Pancreas (tissue), 10 donors: ENCODE measurements around the gene CDH4. TPM values are rescaled to one million over a fixed set of nuclear protein-coding genes. Genes with fewer than 3 reads are reported as not detected.

Experiments used
- ATAC-seq, 4 donors: fragments of 200-7000 bp; cut with Tn5 transposase; one replicate each; pipeline versions ENCODE4 v1.8.0 to v1.9.1; 2020; ENCODE audit warnings: mild to moderate bottlenecking in 4 of 4, moderate library complexity in 4 of 4
- DNase-seq, 6 donors: peaks; one replicate each; pipeline ENCODE4 v3.0.0-alpha.2; 2020
- FAIRE-seq: peaks from 2 replicates; lab custom pipeline; 2012; peaks lifted over from hg19 to GRCh38; lab: Jason Lieb, UNC
- H3K27ac ChIP-seq, 4 donors: fragments of 200-600 bp; sonication (generic); 1 replicate in 3 of 4; 2 replicates in 1 of 4; pipeline versions ENCODE4 v1.5.0 to v1.8.0; 2020
- H3K27me3 ChIP-seq, 4 donors: fragments of 200-600 bp; one replicate each; pipeline ENCODE4 v1.8.0; 2021
- H3K36me3 ChIP-seq, 3 donors: fragments of 200-600 bp; sonication (generic) in 1 of 3; one replicate each; pipeline versions ENCODE4 v1.5.0 to v1.8.0; 2020 to 2021
- H3K4me1 ChIP-seq, 3 donors: fragments of 200-600 bp; one replicate each; pipeline ENCODE4 v1.8.0; 2021
- H3K4me3 ChIP-seq, 4 donors: fragments of 200-600 bp; sonication (generic) in 2 of 4; one replicate each; pipeline versions ENCODE4 v1.5.0 to v1.8.0; 2020 to 2021
- H3K9me3 ChIP-seq, 4 donors: fragments of 200-600 bp; one replicate each; pipeline ENCODE4 v1.8.0; 2021
- WGBS, 2 donors: extraction: QIAGEN DNeasy Blood & Tissue Kit; methylation state at CpG; one replicate each; pipeline ENCODE4 v1.1.7; 2013; 5-methylcytosine and 5-hydroxymethylcytosine counted together
- intact Hi-C, 3 donors: fragments of 100-400 bp; cut with DNase I; formaldehyde crosslinking; loops; one replicate each; pipeline versions ENCODE4 v1.11.1 to v1.14.2; 2022
- polyA plus RNA-seq, 2 donors: library from polyadenylated mRNA; stranded (reverse); fragments of 200-250 nt; gene quantifications; one replicate each; pipeline ENCODE4 v1.2.3, GENCODE V29; 2013
- total RNA-seq, 6 donors: library from RNA; stranded (reverse); fragmentation: NEBNext Ultra II Directional in 4 of 6; extraction: Animal tissue kit (Norgen Biotek cat#: 25700) in 4 of 6; gene quantifications; one replicate each; pipeline versions ENCODE4 v1.2.1 to v1.2.4, GENCODE V29; 2021 to 2023
- TF ChIP-seq, protein P1 (sequence below), 4 donors: fragments of 200-600 bp; sonication (generic) in 3 of 4; IDR thresholded peaks; one replicate each; pipeline versions ENCODE4 v1.5.0 to v1.8.0; 2021; ENCODE audit warnings: antibody characterized with exemption in 4 of 4
- donor health status: healthy with polysubstance abuse.
- donor health status: DM: no; HTN: no; CAD: no; lungs with moderate emphysema.
- donor health status: DM: no; HTN: no; CAD: no.
- donor health status: control.
- donor health status: control.
- donor health status: Bipolar disorder and iron deficiency.
- donor health status: DM: yes; HTN: yes; CAD: no.
- donor health status: DM: no; HTN: no; CAD: no.
- donor health status: DM: no; HTN: no; CAD: no.
- donor health status: DM: yes; HTN: yes; CAD: no.

CDH4 gene
- total and polyA plus RNA-seq, 8 donors, result 0.04 to 1.4 (median 0.27) TPM

DNA sequence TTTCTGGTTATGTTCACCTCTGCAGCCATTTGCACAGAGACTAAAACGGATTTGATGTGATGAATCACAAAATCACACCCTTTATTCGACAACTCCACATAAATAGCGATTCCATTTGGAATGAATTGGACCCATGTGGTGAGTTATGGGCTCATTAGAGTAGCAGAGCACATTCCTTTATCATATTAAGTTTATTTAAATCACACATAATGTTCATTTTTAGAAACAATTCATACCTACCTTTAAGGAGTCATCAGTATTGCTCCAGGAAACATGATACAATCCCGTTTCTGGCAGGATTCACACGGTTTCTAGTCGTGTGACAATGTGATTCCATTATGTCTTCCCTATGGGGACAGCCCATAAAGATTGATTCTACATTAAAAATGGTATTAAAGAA, 303.5 kb downstream of the CDH4 start:
- FAIRE-seq (no peak), ATAC-seq (no peak), DNase-seq (no peak)
- no peak overlapping the region for H3K27ac ChIP-seq
- TF ChIP-seq, protein P1, sequence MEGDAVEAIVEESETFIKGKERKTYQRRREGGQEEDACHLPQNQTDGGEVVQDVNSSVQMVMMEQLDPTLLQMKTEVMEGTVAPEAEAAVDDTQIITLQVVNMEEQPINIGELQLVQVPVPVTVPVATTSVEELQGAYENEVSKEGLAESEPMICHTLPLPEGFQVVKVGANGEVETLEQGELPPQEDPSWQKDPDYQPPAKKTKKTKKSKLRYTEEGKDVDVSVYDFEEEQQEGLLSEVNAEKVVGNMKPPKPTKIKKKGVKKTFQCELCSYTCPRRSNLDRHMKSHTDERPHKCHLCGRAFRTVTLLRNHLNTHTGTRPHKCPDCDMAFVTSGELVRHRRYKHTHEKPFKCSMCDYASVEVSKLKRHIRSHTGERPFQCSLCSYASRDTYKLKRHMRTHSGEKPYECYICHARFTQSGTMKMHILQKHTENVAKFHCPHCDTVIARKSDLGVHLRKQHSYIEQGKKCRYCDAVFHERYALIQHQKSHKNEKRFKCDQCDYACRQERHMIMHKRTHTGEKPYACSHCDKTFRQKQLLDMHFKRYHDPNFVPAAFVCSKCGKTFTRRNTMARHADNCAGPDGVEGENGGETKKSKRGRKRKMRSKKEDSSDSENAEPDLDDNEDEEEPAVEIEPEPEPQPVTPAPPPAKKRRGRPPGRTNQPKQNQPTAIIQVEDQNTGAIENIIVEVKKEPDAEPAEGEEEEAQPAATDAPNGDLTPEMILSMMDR (IDR thresholded peaks at IDR 0.05), result no peak
- intact Hi-C loops, result no loop called here
- no peaks in the 10 kb centered on the region for H3K4me1 ChIP-seq
- WGBS, 2 donors, result 55 to 63% methylated on average over 6 of the region's 6 CpGs
- H3K36me3 ChIP-seq, result no peaks in the 10 kb centered on the region
- H3K27me3 ChIP-seq, result no peaks in the 10 kb centered on the region
- no peak overlapping the region for H3K4me3 ChIP-seq
- H3K9me3 ChIP-seq, result no peaks in the 10 kb centered on the region

DNA sequence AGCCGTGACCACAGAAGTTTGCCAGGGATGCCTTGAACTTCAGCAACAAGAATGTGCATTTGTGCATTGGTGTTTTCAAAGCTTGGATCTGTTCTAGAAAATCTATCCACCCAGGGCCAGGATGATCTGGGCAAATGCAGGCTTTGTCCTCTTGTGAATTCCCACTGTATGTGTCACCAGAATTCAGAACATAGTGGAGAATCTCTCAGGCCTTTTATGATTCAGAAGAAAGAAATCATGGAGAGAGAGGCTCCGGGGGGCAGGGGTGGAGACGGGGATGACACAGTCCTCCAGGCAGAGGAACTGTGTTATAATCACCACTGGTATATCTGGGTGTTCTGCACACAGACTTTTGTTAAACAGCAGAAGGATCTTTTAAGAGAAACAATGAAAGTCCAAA, 304.1 kb downstream of the CDH4 start:
- intact Hi-C loops, result no loop called here
- FAIRE-seq, result no peak
- WGBS, 2 donors, result 58 to 77% methylated on average over 3 of the region's 3 CpGs

DNA sequence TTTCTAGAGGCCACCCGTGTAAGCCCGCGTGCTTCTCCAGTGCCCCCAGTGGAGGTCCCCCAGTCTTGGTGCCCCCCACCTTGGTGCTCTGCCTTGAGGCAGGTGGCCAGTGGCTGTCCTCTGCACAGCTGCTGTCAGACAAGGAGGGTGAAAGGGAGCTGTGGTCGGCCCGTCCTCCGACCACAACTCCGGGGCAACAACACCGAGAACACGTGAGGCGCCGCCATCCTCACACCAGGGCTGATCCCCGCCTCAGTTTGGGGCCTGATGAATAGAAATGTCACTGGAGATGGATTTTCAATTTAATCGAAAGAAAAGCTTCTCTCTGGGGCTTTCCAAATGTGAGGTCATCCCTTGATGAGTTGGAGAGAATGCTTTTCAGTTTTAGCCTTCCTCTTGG, 304.6 kb downstream of the CDH4 start:
- Histone ChIP-seq H3K4me3 (no peak overlapping the region), H3K9me3 (no peaks in the 10 kb centered on the region), H3K4me1 (no peaks in the 10 kb centered on the region), H3K36me3 (no peaks in the 10 kb centered on the region), H3K27me3 (no peaks in the 10 kb centered on the region), H3K27ac (no peak overlapping the region)
- DNase-seq (no peak), ATAC-seq (no peak), FAIRE-seq (no peak)
- intact Hi-C loops, result no loop called here
- TF ChIP-seq, protein P1 (IDR thresholded peaks at IDR 0.05), result no peak
- WGBS, 2 donors, result 77 to 92% methylated on average over 13 of the region's 13 CpGs

More for the DNA sequence above, 304.1 kb downstream of the CDH4 start:
- Histone ChIP-seq H3K36me3 (no peaks in the 10 kb centered on the region), H3K9me3 (no peaks in the 10 kb centered on the region), H3K27me3 (no peaks in the 10 kb centered on the region), H3K27ac (no peak overlapping the region), H3K4me3 (no peak overlapping the region), H3K4me1 (no peaks in the 10 kb centered on the region)
- no peak for DNase-seq
- TF ChIP-seq, protein P1 (IDR thresholded peaks at IDR 0.05), result no peak
- no peak for ATAC-seq

DNA sequence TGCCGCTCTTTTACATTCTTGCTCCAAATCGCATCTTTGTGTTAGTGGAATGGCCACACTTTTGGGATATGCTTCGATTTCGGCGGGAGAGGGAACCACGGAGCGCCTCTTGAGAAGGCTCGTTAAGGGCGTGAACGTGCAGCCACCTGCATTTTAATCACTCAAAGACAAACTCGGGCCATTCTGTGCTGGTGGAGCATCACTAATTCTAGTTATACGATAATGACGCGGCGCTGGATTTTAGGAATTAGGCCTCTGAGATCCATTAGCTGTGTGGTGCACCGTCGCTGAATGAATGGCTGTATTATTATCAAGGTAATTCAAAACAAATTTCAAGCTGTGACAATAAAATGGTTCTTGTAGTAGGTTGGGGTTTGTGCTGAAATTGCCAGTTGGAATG, 305.6 kb downstream of the CDH4 start:
- no peak overlapping the region for H3K27ac ChIP-seq
- TF ChIP-seq, protein P1 (IDR thresholded peaks at IDR 0.05), result no peak
- no peaks in the 10 kb centered on the region for H3K36me3 ChIP-seq
- no peak for DNase-seq
- H3K4me1 ChIP-seq, result no peaks in the 10 kb centered on the region
- no peaks in the 10 kb centered on the region for H3K9me3 ChIP-seq
- H3K27me3 ChIP-seq, result no peaks in the 10 kb centered on the region
- no peak for FAIRE-seq
- intact Hi-C loops, result no loop called here
- no peak for ATAC-seq
- no peak overlapping the region for H3K4me3 ChIP-seq
- 78 to 84% methylated on average over 17 of the region's 17 CpGs for WGBS, 2 donors

DNA sequence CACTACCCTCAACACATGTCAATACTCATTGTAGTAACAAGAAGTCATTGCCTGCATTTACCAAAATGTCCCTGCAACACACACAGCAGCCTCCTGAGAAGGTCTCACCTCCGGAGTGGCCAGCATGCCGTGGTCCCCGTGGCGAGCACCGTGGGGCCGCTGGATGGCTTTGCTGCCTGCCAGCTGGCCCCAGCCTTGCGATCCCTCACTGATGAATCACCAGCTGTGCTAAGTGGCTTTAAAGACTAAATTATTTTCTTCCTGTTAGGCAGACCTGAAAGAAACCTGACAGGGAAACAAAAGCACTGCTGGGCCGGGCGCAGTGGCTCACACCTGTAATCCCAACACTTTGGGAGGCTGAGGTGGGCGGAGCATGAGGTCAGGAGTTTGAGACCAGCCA, 306.7 kb downstream of the CDH4 start:
- Histone ChIP-seq H3K27me3 (no peaks in the 10 kb centered on the region), H3K4me1 (no peaks in the 10 kb centered on the region), H3K27ac (no peak overlapping the region), H3K9me3 (no peaks in the 10 kb centered on the region), H3K36me3 (no peaks in the 10 kb centered on the region), H3K4me3 (no peak overlapping the region)
- WGBS, 2 donors, result 47 to 59% methylated on average over 10 of the region's 10 CpGs
- intact Hi-C loops, result no loop called here
- FAIRE-seq (no peak), DNase-seq (no peak), ATAC-seq (no peak)
- TF ChIP-seq, protein P1 (IDR thresholded peaks at IDR 0.05), result no peak
